AG04450 (cell line): ENCODE results near the gene MSI2. TPM values are rescaled to one million over a fixed set of nuclear protein-coding genes. Genes with fewer than 3 reads are reported as not detected.

Experiments used
- CTCF ChIA-PET: fragments of 300-600, 350-600 bp; formaldehyde crosslinking; extraction: SDS; loops from one replicate; lab custom pipeline; 2022; ENCODE audit warnings: antibody characterized with exemption, inconsistent platforms; lab: Charles Lee
- POLR2A ChIA-PET: fragments of 350-600 bp; formaldehyde crosslinking; extraction: SDS; loops from one replicate; lab custom pipeline; 2021; ENCODE audit warnings: antibody characterized with exemption, inconsistent platforms; lab: Yijun Ruan, JAX
- DNase-seq: peaks from one replicate; pipeline ENCODE4 v3.0.0-alpha.2; 2011; ENCODE audit warnings: low read depth, low spot score
- H3K27ac ChIP-seq: one replicate; pipeline ENCODE4 v1.5.1; 2012; ENCODE audit warnings: low read depth, low read length, control low read depth
- H3K27me3 ChIP-seq: one replicate; pipeline ENCODE4 v1.6.0; 2012; ENCODE audit warnings: low read length; ENCODE audit not compliant: control insufficient read depth, insufficient read depth
- H3K4me3 ChIP-seq: 2 replicates; pipeline ENCODE4 v1.5.1; 2011; ENCODE audit warnings: mild to moderate bottlenecking, low read depth, low read length, control low read depth
- H3K9me3 ChIP-seq: 2 replicates; pipeline ENCODE4 v1.5.1; 2012; ENCODE audit warnings: low read length; ENCODE audit not compliant: control insufficient read depth, insufficient read depth
- polyA plus RNA-seq: library from polyadenylated mRNA; depleted of rRNA; stranded (reverse); fragments of >200 nt; gene quantifications from 2 replicates; pipeline ENCODE4 v1.2.3, GENCODE V29; 2011
- TF ChIP-seq, protein P1 (sequence below): IDR thresholded peaks from 2 replicates; pipeline ENCODE4 v1.5.1; 2011; ENCODE audit warnings: low read depth, low read length, control low read depth, inconsistent platforms

Gene MSI2
- polyA plus RNA-seq, 1 experiment = 26.2 TPM

DNA sequence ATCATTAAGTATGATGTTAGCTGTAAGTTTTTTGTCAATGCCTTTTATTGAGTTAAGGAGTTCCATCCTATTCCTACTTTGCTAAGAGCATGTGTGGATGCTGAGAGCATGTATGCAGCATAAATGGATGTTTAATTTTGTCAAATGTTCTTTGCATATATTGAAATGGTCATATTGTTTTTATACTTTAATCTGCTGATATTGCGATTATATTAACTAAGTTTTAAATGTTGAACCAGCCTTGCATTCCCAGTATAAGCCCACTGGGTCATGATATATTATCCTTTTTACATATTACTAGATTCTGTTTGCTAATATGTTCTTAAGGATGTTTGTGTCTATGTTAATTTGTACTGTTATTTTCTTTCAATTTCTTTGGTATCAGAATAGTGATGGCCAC, 435.6 kb downstream of the MSI2 start:
- CTCF ChIA-PET = interaction anchor here (1.1 to 1.4 kb wide), 2 partner anchors 20 to 449 kb away, joined by 4 to 13 read pairs; no protein-coding TSS in a partner anchor

DNA sequence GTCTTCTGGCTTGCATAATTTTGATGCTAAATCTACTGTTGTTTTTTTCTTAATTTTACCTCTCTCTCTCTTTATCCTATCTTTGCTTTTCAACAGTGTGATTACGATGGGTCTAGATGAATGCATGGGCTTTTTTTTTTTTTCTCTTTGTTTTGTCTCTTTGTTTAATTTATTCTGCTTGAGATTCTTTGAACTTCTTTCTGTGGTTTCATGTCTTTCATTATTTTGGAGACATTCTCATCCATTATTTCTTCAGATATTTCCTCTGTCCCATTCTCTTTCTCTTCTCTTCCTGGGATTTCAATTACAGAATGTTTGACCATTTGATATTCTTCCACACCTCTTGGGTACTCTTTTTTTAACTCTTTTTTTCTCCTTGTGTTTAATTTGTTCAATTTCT, 436.4 kb downstream of the MSI2 start:
- TF ChIP-seq, protein P1, sequence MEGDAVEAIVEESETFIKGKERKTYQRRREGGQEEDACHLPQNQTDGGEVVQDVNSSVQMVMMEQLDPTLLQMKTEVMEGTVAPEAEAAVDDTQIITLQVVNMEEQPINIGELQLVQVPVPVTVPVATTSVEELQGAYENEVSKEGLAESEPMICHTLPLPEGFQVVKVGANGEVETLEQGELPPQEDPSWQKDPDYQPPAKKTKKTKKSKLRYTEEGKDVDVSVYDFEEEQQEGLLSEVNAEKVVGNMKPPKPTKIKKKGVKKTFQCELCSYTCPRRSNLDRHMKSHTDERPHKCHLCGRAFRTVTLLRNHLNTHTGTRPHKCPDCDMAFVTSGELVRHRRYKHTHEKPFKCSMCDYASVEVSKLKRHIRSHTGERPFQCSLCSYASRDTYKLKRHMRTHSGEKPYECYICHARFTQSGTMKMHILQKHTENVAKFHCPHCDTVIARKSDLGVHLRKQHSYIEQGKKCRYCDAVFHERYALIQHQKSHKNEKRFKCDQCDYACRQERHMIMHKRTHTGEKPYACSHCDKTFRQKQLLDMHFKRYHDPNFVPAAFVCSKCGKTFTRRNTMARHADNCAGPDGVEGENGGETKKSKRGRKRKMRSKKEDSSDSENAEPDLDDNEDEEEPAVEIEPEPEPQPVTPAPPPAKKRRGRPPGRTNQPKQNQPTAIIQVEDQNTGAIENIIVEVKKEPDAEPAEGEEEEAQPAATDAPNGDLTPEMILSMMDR = no peak
- H3K4me3 ChIP-seq = no peak overlapping the region
- DNase-seq = no peak
- peaks cover 6% of the 10 kb centered on the region for H3K27me3 ChIP-seq
- no peaks in the 10 kb centered on the region for H3K9me3 ChIP-seq
- POLR2A ChIA-PET = no interaction called here
- CTCF ChIA-PET = no interaction called here
- no peak overlapping the region for H3K27ac ChIP-seq

More for the DNA sequence above, 435.6 kb downstream of the MSI2 start:
- no peaks in the 10 kb centered on the region for H3K9me3 ChIP-seq
- TF ChIP-seq, protein P1 = no peak
- no peak overlapping the region for H3K4me3 ChIP-seq
- POLR2A ChIA-PET = no interaction called here
- peaks cover 2% of the 10 kb centered on the region for H3K27me3 ChIP-seq
- DNase-seq = no peak
- H3K27ac ChIP-seq = no peak overlapping the region

- Histone ChIP-seq H3K27me3 (peaks cover 11% of the 10 kb centered on the region), H3K9me3 (no peaks in the 10 kb centered on the region), H3K27ac (no peak overlapping the region), H3K4me3 (no peak overlapping the region)
- CTCF ChIA-PET = interaction anchor here (2.6 kb wide), 1 partner anchor 22 kb away, joined by 9 read pairs; no protein-coding TSS in a partner anchor
- POLR2A ChIA-PET = no interaction called here
- TF ChIP-seq, protein P1 = no peak
- DNase-seq = no peak
These were observed 437.7 kb downstream of the MSI2 start for GRCh38 chr17:57694051-57694450.

GRCh38 chr17:57696050-57696449, 439.7 kb downstream of the MSI2 start:
- no peak for DNase-seq
- Histone ChIP-seq H3K9me3 (no peaks in the 10 kb centered on the region), H3K27me3 (peaks cover 27% of the 10 kb centered on the region), H3K27ac (no peak overlapping the region), H3K4me3 (no peak overlapping the region)
- ChIA-PET CTCF (interaction anchor here (0.9 kb wide), 1 partner anchor 453 kb away, joined by 4 read pairs; no protein-coding TSS in a partner anchor), POLR2A (no interaction called here)
- TF ChIP-seq, protein P1 = no peak

GRCh38 chr17:57697197-57697596, 440.9 kb downstream of the MSI2 start:
- Histone ChIP-seq H3K4me3 (no peak overlapping the region), H3K9me3 (no peaks in the 10 kb centered on the region), H3K27me3 (peaks cover 27% of the 10 kb centered on the region), H3K27ac (no peak overlapping the region)
- POLR2A ChIA-PET = no interaction called here
- no peak for DNase-seq
- CTCF ChIA-PET = no interaction called here
- TF ChIP-seq, protein P1 = no peak
